KOPT-K1 (cell line): ENCODE measurements around the gene B3GLCT.

Experiments
- H3K27ac ChIP-seq: fragments of 200-600 bp; sonication (generic); 2 replicates; pipeline ENCODE4 v1.5.1; 2016; ENCODE audit warnings: antibody characterized with exemption, mild to moderate bottlenecking, low read depth, low read length; ENCODE audit not compliant: poor library complexity, severe bottlenecking
- H3K36me3 ChIP-seq: fragments of 200-600 bp; sonication (generic); 2 replicates; pipeline ENCODE4 v1.5.1; 2017; ENCODE audit warnings: antibody characterized with exemption, mild to moderate bottlenecking, low read length, moderate library complexity; ENCODE audit not compliant: insufficient read depth
- H3K9me3 ChIP-seq: fragments of 200-600 bp; sonication (generic); 2 replicates; pipeline ENCODE4 v1.5.1; 2017; ENCODE audit warnings: antibody characterized with exemption, low read length, mild to moderate bottlenecking; ENCODE audit not compliant: insufficient read depth, poor library complexity, severe bottlenecking

Gene B3GLCT

DNA sequence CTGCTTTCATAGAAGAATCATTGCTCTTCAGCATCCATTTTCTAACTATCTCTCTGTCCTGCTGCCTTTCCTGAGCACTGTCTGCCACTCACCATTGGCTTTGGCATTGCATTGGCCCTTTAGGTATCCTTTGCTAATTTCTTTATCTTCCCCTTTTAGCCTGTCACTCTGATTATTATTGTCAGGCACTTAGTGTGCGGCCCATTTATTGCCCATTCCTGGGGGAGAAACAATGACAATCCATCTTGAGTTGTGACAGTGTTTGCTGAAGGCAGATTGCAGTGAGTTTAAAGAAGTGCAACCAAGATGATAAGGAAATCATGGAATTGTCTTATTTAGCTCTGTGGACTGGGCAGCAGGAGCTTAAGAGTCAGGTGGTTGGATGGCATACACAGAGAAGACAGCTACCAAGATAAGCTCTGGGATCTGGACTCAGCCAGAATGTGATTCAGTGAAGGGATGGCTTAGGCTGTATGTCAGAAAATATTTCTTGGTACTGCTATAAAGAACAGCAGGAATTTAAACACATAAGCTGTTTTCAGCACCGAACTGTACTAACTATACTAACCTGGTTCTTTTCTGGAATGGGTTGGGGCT is 25.3 kb downstream of the B3GLCT start:
- Histone ChIP-seq H3K36me3 (no peaks in the 10 kb centered on the region), H3K27ac (no peak overlapping the region), H3K9me3 (no peaks in the 10 kb centered on the region)

DNA sequence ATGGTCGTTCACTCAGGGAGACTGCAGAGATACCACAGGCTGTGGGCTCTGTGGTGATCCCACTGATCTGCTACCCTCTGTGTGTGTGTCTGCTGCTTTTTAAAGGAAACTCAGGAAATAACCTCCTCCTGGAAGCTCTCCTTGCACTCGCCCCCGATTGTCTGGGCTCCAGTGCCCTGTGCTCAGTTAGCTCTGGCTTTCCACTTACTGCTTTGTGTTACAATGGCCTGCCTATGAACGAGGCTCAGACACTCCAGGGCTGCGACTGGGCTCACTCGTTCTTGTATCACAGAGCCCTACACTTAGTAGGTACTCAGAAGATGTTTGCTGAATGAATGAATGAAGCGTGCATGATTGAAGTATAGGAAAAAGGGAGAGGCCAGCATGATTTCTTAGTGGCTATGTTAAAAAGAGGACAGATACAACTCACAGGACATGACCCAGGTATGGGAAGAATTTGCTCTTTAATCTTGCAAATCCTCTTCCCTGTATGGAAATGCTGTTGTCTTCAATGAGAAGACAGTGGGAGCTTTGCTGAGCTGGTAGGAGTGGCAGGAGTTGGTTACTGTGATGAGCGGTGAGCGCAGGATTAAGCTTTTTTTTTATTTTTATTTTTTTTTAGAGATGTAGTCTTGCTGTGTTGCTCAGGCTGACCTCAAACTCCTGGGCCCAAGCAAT is 26.4 kb downstream of the B3GLCT start:
- Histone ChIP-seq H3K9me3 (no peaks in the 10 kb centered on the region), H3K27ac (no peak overlapping the region), H3K36me3 (no peaks in the 10 kb centered on the region)

DNA sequence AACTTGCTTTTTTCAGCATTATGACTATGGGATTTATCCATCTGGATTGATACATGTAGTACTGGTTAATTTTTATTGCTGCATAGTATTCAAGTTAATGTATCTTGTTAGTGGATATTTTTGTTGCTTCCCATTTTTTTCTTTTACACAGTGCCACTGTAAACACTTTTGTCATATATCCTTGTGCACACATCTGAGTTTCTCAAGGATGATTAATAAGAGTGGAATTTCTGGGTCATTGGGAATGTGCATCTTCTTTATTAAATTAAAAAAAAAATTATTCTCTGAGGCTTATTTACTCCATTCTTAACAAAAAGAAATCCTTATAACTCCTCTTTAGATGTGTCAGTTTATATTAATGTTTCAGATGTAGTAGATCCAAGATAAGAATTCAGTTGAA is 27.3 kb downstream of the B3GLCT start:
- Histone ChIP-seq H3K36me3 (no peaks in the 10 kb centered on the region), H3K27ac (no peak overlapping the region), H3K9me3 (no peaks in the 10 kb centered on the region)

DNA sequence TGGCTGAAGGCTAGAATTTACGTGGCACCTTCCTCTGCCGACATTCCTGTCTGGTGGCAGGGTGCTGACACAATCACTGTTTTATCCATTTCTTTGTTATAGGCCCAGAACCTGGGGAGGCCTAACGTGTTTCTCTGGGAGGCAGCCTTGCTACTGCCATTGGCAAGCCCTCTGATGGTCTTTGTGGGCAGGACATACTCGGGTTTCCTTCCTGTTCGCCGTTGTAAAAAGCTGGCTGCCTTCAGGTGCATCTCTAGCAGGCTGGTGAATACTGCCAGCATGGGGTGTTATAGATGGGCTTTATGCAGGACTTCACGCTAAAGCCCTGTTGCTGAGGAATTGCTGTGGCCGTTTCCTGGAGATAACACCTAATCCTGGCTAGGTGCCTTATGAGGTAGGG is 28.1 kb downstream of the B3GLCT start:
- Histone ChIP-seq H3K9me3 (no peaks in the 10 kb centered on the region), H3K36me3 (no peaks in the 10 kb centered on the region), H3K27ac (peak overlapping the region; percentile 60)

DNA sequence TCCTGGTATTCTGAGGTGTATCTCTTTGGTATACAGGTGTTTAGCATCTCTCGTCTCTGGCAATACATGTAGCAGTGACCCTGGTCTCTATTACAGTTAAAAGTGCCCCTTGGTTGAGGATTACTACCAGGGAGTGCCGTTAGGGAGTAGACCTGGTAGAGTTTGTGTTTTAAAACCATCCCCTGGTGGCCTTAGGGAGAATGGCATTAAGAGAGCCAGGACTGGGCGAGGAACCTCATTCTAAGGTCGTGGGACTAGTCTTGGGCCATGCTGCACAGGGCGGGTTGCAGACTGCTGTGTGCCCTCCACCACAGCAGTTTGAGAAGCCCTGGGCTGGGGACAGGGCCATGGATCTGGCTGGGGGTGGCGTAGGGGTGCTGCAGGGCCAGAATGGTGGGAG is 35.0 kb downstream of the B3GLCT start:
- H3K9me3 ChIP-seq = no peaks in the 10 kb centered on the region
- no peaks in the 10 kb centered on the region for H3K36me3 ChIP-seq
- H3K27ac ChIP-seq = no peak overlapping the region

DNA sequence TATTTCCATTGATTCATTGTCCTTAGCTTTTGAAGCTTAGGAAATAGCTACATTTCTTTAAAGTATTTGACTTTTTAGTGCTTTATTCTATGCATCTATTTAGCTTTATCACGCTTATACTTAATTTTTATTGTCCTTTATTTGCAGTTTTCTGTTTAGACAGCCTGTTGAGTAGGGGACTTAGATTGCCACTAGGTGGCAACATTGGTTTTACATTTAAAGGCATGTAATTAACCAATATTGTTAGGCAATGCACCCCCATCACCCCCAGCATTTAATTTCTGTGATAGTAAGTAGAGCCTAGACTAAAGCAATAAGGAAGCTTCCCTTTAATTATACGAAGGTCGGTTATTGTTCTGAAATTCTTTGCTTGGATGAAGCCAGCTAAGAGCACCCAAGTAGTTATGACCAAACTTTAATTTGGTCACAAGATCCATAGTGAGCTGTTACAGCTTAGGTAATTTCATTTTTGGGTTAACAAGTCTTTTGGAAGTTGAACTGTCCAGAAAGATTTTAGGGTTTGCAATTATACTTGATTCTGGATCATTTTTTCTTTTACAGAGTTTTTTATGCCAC is 36.5 kb downstream of the B3GLCT start:
- Histone ChIP-seq H3K27ac (no peak overlapping the region), H3K9me3 (no peaks in the 10 kb centered on the region), H3K36me3 (no peaks in the 10 kb centered on the region)

DNA sequence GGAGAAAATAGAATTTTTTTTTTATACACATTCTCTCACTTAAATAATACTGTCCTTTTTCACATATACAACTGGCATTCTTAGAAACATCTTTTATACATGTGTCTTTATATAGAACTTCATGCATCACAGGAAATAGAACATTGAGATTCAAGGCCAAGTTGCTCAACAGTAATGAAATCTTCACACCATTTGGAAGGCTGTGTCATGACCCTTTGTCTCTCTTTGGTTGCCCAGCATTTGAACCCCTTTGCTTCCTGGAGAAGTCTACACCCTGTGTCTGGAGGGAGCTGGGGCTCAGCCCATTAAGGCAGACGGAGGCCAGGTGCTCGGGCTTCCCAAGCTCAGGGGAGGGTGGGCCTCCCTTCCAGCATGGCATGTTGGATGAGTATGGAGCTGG is 41.1 kb downstream of the B3GLCT start:
- Histone ChIP-seq H3K36me3 (no peaks in the 10 kb centered on the region), H3K27ac (no peak overlapping the region), H3K9me3 (no peaks in the 10 kb centered on the region)

DNA sequence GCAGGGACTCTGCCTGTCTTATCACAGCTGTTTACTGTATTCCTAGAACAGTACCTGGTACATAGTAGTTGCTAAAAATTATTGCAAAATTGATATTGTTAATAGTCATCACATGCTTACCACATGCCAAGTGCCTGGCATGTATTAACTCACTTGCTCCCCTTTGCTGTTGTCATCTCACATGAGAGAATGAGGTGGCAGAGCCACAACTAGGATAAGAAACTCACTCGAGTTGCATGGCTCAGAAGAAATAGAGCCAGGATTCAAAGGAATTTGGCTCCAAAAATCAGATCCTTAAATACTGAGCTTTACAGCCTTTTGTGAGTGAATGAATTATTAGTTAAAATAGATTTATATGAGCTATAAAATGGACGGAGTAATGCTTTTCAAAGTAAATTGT is 42.6 kb downstream of the B3GLCT start:
- Histone ChIP-seq H3K27ac (no peak overlapping the region), H3K9me3 (no peaks in the 10 kb centered on the region), H3K36me3 (no peaks in the 10 kb centered on the region)

DNA sequence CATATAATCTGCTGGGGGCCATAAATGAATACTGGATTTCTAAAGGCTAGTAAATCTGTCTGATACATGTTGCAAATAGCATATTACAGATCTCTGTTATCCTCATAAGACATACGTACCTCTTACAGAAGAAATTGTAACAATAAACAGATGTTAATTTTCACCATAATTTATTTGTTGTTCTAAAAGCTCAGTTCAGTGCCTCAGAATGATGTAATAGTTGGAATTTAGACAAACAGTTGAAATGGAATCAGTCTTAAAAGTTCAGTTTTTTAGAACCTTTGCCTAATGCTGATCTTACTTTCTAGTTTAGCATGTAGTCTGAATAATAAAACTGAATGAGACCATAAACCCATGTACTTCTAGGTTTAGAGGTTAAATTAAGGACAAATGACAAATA is 43.1 kb downstream of the B3GLCT start:
- no peak overlapping the region for H3K27ac ChIP-seq
- H3K9me3 ChIP-seq = no peaks in the 10 kb centered on the region
- no peaks in the 10 kb centered on the region for H3K36me3 ChIP-seq

DNA sequence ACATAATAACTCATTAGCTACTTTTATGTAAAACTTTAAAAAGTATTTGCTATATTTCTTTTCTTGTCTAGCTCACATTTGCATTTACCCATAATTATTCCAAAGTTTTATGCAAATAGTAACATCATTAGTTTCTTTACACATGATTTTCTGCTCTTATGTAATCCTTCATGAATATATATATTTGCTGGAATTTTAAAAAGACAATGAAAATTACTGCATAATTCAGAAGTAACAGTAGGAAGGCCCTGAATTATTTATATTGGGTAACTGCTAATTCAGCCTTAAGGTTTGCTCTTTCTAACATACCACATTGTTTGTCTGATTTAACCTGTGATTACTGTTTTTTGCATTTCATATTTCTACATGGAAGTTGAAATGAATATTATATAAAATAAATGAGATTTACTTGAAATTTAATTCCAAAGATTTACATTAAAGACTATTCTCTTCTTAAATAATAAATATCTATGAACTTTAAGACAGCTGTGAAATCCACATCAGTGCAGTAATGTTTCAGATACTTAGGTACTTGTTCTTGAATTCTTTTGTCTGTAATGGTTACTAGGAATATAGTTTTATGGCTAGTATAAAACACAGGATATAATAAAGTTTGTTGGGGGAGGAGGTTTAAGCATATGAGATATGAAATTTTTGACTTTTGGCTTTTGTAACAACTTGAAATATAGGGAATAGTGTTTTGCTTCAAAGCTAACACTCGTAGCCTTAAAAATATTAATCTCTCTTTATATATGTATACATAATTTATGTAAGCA is 46.0 kb downstream of the B3GLCT start:
- H3K9me3 ChIP-seq = no peaks in the 10 kb centered on the region
- no peaks in the 10 kb centered on the region; the same call in 1 of the 2 replicates for H3K36me3 ChIP-seq
- H3K27ac ChIP-seq = no peak overlapping the region

DNA sequence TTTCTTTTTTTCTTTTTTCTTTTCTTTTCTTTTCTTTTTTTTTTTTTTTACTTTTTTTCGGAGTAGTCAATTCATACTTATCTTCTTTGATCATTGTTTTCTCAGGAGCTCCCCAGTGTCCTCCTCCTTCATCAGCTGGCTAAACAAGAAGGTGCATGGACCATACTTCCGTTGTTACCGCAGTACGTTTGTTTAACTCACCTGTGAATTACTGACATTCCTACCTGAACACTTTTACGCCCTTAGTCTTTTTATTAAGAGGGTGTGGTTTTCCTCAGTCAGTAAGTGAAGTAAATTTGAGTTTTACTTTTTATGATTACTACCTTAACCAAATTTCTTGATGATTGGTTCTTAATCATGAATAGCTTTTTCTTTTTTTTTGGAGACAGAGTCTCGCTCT is 47.1 kb downstream of the B3GLCT start:
- H3K36me3 ChIP-seq = no peaks in the 10 kb centered on the region; the same call in 1 of the 2 replicates
- H3K9me3 ChIP-seq = no peaks in the 10 kb centered on the region
- no peak overlapping the region for H3K27ac ChIP-seq

DNA sequence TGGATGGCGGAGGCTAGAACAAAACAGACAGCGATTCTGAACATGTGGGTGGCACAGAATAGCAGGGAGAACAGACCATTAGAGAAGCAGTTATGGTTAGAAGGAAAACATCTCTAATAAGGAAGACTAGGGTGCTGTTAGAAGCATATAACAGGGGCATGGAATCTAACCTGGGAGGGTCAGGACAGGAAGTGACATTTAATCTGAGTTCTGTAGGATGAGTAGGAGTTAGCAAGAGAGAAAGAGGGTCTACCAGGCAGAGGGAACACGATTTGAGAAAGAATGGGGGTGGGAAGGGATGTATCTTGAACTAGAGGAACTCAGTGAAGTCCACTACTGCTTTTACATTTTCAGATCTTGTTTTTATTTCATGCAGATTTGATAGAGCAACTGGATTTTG is 48.6 kb downstream of the B3GLCT start:
- H3K27ac ChIP-seq = no peak overlapping the region
- no peaks in the 10 kb centered on the region for H3K9me3 ChIP-seq
- H3K36me3 ChIP-seq = no peaks in the 10 kb centered on the region; the same call in 1 of the 2 replicates

DNA sequence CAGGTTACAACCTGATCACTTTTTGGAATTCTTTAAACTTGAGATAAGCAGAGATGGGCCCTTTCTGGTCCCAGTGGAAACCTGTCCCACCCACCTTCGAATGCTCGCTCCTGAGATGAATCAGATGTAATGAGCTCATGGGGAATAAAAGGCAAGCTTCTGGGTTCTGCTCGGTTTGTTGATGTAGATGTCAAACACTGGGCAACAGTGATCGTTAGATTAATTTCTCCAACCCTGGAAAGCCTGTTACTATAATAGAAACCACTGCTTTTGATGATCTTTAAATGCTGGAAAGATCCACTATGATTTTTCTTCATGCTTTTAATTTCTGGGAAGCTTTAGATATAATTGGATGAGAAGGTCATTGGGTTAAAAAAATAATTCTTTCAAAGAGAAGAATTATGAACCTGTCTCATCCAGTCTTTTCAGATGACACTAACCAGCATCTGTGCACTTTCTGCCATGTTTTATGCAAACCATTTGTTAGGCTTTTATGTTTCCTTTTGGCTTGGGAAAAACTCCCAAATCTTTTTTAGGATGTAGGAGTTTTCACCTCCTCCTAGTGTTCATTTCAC is 49.3 kb downstream of the B3GLCT start:
- no peaks in the 10 kb centered on the region for H3K9me3 ChIP-seq
- no peaks in the 10 kb centered on the region; the same call in 1 of the 2 replicates for H3K36me3 ChIP-seq

DNA sequence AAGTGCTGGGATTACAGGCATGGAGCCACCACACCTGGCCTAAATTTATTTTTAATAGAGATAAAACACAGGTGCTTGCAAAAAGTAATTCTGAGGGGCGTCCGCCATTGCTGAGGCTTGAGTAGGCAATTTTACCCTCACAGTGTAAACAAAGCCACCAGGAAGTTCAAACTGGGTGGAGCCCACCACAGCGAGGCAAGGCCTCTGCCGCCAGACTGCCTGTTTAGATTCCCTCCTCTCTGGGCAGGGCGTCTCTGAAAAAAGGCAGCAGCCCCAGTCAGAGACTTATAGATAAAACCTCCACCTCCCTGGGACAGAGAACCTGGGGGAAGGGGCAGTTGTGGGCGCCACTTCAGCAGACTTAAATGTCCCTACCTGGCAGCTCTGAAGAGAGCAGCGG is 50.7 kb downstream of the B3GLCT start:
- no peaks in the 10 kb centered on the region; the same call in 1 of the 2 replicates for H3K36me3 ChIP-seq
- no peaks in the 10 kb centered on the region for H3K9me3 ChIP-seq
- no peak overlapping the region for H3K27ac ChIP-seq

More for the DNA sequence above, 49.3 kb downstream of the B3GLCT start:
- H3K27ac ChIP-seq = no peak overlapping the region

DNA sequence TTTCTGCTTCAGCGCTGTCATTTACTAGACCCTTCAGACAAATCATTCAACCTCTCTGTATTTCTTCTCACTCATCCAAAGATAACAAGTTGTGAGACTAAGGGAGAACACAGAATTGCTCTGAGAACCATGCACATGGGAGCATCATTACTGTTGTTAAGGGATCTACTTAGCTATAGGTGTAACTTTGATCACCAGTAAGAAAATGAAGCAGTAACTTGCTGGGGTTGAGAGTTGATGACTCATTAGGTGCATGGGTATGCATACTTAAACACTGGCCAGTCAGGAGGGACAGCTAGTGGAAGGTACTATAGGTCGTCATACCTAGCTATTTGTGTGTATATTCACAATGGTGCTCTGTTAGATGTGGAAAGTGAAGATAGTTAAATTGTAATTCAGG is 61.5 kb downstream of the B3GLCT start:
- H3K27ac ChIP-seq = no peak overlapping the region
- H3K36me3 ChIP-seq = peaks cover 10% of the 10 kb centered on the region; the same call in 1 of the 2 replicates
- peaks cover 10% of the 10 kb centered on the region for H3K9me3 ChIP-seq
